Suprapubic skin (tissue), 4 donors: ENCODE results near the gene ANKRD12. TPM values are rescaled to one million over a fixed set of nuclear protein-coding genes. Genes with fewer than 3 reads are reported as not detected.

Experiments used
- DNase-seq, 2 donors: peaks; one replicate each; pipeline ENCODE4 v3.0.0-alpha.2; 2019; ENCODE audit warnings: low spot score in 2 of 2
- H3K27ac ChIP-seq: fragments of 200-600 bp; sonication (generic); one replicate; pipeline ENCODE4 v1.5.1; 2019
- H3K27me3 ChIP-seq: fragments of 200-600 bp; sonication (generic); one replicate; pipeline ENCODE4 v1.5.1; 2019
- H3K36me3 ChIP-seq: fragments of 200-600 bp; sonication (generic); one replicate; pipeline ENCODE4 v1.5.1; 2019
- H3K4me1 ChIP-seq: fragments of 200-600 bp; sonication (generic); one replicate; pipeline ENCODE4 v1.5.1; 2019
- H3K4me3 ChIP-seq: fragments of 200-600 bp; sonication (generic); one replicate; pipeline ENCODE4 v1.5.1; 2019; ENCODE audit warnings: mild to moderate bottlenecking
- H3K9me3 ChIP-seq: fragments of 200-600 bp; sonication (generic); one replicate; pipeline ENCODE4 v1.5.1; 2019
- EP300 ChIP-seq: sonication (generic); formaldehyde crosslinking; IDR thresholded peaks from one replicate; pipeline ENCODE4 v1.6.1; 2017; ENCODE audit warnings: antibody characterized with exemption
- POLR2A ChIP-seq, 2 donors: fragments of 450-650 bp; IDR thresholded peaks; one replicate each; pipeline ENCODE4 v1.6.1; 2017; ENCODE audit warnings: antibody characterized with exemption in 2 of 2, mild to moderate bottlenecking in 2 of 2, moderate library complexity in 2 of 2
- POLR2AphosphoS5 ChIP-seq, 3 donors: sonication (generic); formaldehyde crosslinking; IDR thresholded peaks; one replicate each; pipeline ENCODE4 v1.6.1; 2017; ENCODE audit warnings: antibody characterized with exemption in 3 of 3
- WGBS: methylation state at CpG from one replicate; pipeline ENCODE4 v1.1.5; 2018; 5-methylcytosine and 5-hydroxymethylcytosine counted together
- total RNA-seq, 4 donors: library from RNA; depleted of rRNA; stranded (reverse); fragments of >200 nt; gene quantifications; one replicate each; pipeline ENCODE4 v1.1.0, GENCODE V29; 2016
- TF ChIP-seq, protein P1 (sequence below), 2 donors: fragments of 200-600 bp in 1 of 2; fragments of 450-650 bp in 1 of 2; sonication (generic) in 1 of 2; IDR thresholded peaks; one replicate each; pipeline ENCODE4 v1.5.1; 2016 to 2019; ENCODE audit warnings: antibody characterized with exemption in 2 of 2, mild to moderate bottlenecking in 1 of 2, moderate library complexity in 1 of 2

Gene ANKRD12
- total RNA-seq, 4 donors from 2014 or later = 41.0 to 107 (median 60.8) TPM

DNA sequence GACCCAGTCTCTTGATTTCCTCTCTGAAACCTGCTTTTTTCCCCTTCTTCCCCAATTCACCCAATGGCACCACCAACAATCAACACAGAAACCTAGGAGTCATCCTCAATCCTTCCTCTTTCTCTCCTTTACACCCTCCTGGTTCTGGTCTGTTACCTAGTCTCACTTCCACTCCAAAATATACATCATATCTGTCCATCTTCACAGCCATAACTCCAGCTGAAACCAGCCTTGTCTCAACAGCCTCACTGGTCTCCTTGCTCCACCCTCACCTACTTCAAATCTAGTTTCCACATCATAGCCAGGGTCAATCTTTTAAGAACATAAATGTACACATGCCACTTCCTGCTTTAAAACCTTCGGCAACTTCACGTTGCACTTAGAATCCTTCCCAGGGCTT, 186.2 kb downstream of the ANKRD12 start:
- no peaks in the 10 kb centered on the region for H3K27me3 ChIP-seq
- WGBS = 91% methylated on average over 2 of the region's 2 CpGs

DNA sequence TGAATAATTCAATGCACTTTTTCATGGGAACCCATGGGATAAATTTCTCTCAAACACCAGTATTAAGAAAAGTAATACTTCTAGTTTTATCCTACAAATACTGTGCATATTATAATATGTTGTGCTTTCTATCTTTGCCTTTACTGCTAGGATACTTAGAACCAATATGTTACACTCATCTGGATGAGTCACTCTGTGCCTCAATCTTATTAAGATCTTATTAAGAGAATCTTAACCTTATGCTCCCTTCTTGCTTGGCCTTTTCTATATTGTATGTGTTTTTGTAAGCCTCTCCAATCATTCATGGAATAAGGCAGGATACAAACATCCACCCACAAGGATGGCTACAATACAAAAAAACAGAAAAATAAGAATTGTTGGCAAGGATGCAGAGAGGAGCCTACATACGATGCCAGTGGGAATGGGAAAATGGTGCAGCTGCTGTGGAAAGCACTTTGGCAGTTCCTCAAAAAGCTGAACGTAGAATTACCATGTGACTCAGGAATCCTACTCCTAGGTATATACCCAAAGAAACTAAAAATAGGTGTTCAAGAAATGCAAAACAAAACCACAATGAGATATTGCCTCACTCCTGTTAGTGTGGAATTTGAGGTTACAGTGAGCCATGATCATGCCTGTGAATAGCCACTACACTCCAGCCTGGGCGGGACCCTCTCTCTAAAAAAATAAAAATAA, 187.3 kb downstream of the ANKRD12 start:
- TF ChIP-seq, protein P1, sequence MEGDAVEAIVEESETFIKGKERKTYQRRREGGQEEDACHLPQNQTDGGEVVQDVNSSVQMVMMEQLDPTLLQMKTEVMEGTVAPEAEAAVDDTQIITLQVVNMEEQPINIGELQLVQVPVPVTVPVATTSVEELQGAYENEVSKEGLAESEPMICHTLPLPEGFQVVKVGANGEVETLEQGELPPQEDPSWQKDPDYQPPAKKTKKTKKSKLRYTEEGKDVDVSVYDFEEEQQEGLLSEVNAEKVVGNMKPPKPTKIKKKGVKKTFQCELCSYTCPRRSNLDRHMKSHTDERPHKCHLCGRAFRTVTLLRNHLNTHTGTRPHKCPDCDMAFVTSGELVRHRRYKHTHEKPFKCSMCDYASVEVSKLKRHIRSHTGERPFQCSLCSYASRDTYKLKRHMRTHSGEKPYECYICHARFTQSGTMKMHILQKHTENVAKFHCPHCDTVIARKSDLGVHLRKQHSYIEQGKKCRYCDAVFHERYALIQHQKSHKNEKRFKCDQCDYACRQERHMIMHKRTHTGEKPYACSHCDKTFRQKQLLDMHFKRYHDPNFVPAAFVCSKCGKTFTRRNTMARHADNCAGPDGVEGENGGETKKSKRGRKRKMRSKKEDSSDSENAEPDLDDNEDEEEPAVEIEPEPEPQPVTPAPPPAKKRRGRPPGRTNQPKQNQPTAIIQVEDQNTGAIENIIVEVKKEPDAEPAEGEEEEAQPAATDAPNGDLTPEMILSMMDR (IDR thresholded peaks at IDR 0.05) = no peak
- TF ChIP-seq POLR2AphosphoS5 (IDR thresholded peaks at IDR 0.05) (no peak), POLR2A (IDR thresholded peaks at IDR 0.05) (no peak), EP300 (no peak)
- no peaks in the 10 kb centered on the region for H3K27me3 ChIP-seq
- WGBS = 40% methylated on average over 3 of the region's 3 CpGs
- no peak overlapping the region for H3K4me3 ChIP-seq
- DNase-seq = no peak
- no peak overlapping the region for H3K27ac ChIP-seq
- no peaks in the 10 kb centered on the region for H3K9me3 ChIP-seq
- H3K36me3 ChIP-seq = no peaks in the 10 kb centered on the region
- no peaks in the 10 kb centered on the region for H3K4me1 ChIP-seq

More for the DNA sequence above, 186.2 kb downstream of the ANKRD12 start:
- Histone ChIP-seq H3K4me1 (no peaks in the 10 kb centered on the region), H3K9me3 (no peaks in the 10 kb centered on the region), H3K27ac (no peak overlapping the region), H3K36me3 (no peaks in the 10 kb centered on the region), H3K4me3 (no peak overlapping the region)
- no peak for TF ChIP-seq EP300
- TF ChIP-seq POLR2A (IDR thresholded peaks at IDR 0.05) = no peak
- no peak for TF ChIP-seq POLR2AphosphoS5 (IDR thresholded peaks at IDR 0.05)
- TF ChIP-seq, protein P1 (IDR thresholded peaks at IDR 0.05) = no peak
- DNase-seq = no peak

DNA sequence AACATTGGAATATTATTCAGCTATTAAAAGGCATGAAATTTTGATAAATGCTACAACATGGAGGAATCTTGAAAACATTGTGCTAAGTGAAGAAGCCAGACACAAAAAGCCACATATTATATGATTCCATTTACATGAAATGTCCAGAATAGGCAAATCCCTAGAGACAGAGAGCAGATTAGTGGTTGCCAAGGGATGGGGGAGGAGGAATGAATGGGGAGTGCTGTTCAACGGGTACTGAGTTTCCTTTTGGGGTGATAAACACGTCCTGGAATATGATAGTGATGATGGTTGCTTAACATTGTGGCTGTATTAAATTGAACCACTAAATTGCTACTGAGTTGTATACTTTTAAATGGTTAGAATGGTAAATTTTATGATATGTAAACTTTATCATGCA, 189.1 kb downstream of the ANKRD12 start:
- no peaks in the 10 kb centered on the region for H3K36me3 ChIP-seq
- H3K4me1 ChIP-seq = no peaks in the 10 kb centered on the region
- no peak overlapping the region for H3K4me3 ChIP-seq
- H3K9me3 ChIP-seq = no peaks in the 10 kb centered on the region
- no peak overlapping the region for H3K27ac ChIP-seq
- TF ChIP-seq POLR2A (IDR thresholded peaks at IDR 0.05) (no peak), POLR2AphosphoS5 (IDR thresholded peaks at IDR 0.05) (no peak), EP300 (no peak)
- TF ChIP-seq, protein P1 (IDR thresholded peaks at IDR 0.05) = no peak
- no peak for DNase-seq
- no peaks in the 10 kb centered on the region for H3K27me3 ChIP-seq
- WGBS = 85% methylated on average over 2 of the region's 2 CpGs

DNA sequence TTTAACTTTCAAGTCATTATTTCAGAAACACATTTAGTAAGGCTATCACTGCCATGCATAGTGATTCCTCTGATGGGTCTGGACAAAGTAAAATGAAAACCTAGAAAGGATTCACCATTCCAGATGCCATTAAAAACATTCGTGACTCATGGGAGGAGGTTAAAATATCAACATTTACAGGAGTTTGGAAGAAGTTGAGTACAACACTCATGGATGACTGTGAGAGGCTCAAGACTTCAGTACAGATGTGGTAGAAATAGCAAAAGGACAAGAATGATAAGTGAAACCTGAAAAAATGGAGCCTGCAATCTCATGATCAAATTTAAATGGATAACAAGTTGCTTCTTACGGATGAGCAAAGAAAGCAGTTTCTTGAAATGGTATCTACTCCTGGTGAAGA, 192.2 kb downstream of the ANKRD12 start:
- WGBS = 93% methylated on average over 2 of the region's 2 CpGs
- H3K4me1 ChIP-seq = peaks cover 3% of the 10 kb centered on the region
- H3K9me3 ChIP-seq = no peaks in the 10 kb centered on the region
- no peak for DNase-seq
- H3K27me3 ChIP-seq = no peaks in the 10 kb centered on the region
- no peak overlapping the region for H3K4me3 ChIP-seq
- TF ChIP-seq POLR2A (IDR thresholded peaks at IDR 0.05) (no peak), EP300 (no peak)
- TF ChIP-seq, protein P1 (IDR thresholded peaks at IDR 0.05) = no peak
- no peaks in the 10 kb centered on the region for H3K36me3 ChIP-seq
- H3K27ac ChIP-seq = no peak overlapping the region

DNA sequence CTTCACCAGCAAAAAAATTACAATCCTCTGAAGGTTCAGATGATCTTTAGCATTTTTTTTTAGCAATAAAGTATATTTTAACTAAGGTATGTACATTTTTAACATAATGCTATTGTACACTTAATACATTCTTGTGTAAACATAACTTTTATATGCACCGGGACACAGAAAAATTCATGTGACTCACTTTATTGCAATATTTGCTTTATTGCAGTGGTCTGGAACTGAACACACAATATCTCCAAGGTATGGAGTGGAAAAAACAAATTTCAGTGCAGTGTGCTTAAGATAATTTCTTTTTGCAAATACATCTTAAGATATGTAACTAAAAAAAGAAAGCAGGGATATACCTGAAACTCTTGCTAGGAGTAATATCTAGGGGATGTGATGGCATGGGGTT, 192.9 kb downstream of the ANKRD12 start:
- no peak for DNase-seq
- WGBS = 89% methylated on average over 1 of the region's 1 CpG
- TF ChIP-seq EP300 (no peak), POLR2A (IDR thresholded peaks at IDR 0.05) (no peak), POLR2AphosphoS5 (IDR thresholded peaks at IDR 0.05) (no peak)
- TF ChIP-seq, protein P1 (IDR thresholded peaks at IDR 0.05) = no peak
- Histone ChIP-seq H3K4me3 (no peak overlapping the region), H3K27ac (no peak overlapping the region), H3K27me3 (no peaks in the 10 kb centered on the region), H3K9me3 (no peaks in the 10 kb centered on the region), H3K4me1 (peaks cover 6% of the 10 kb centered on the region), H3K36me3 (no peaks in the 10 kb centered on the region)
